GM21526 (cell line): ENCODE data around the gene LRP1.

Source experiments
- ATAC-seq: cut with Tn5 transposase; IDR thresholded peaks from one replicate; pipeline ENCODE4 v1.9.1; 2021; ENCODE audit warnings: moderate library complexity; ENCODE audit not compliant: unreplicated experiment, low FRiP score

The LRP1 gene

GRCh38 chr12:57241402-57242310, 113.4 kb downstream of the LRP1 start:
- ATAC-seq: no peak

- no peak for ATAC-seq
These were observed 114.0 kb downstream of the LRP1 start for GRCh38 chr12:57242329-57242690.

- ATAC-seq: peak; percentile 31
These were observed 114.6 kb downstream of the LRP1 start for GRCh38 chr12:57242691-57243454.

GRCh38 chr12:57243521-57244311, 115.4 kb downstream of the LRP1 start:
- no peak for ATAC-seq

GRCh38 chr12:57244312-57244696, 116.0 kb downstream of the LRP1 start:
- ATAC-seq: no peak

- no peak for ATAC-seq
These were observed 118.8 kb downstream of the LRP1 start for GRCh38 chr12:57247041-57247440.

GRCh38 chr12:57248934-57249742, 120.9 kb downstream of the LRP1 start:
- no peak for ATAC-seq

- no peak for ATAC-seq
These were observed 122.3 kb downstream of the LRP1 start for GRCh38 chr12:57250541-57250940.

GRCh38 chr12:57250956-57251355, 122.7 kb downstream of the LRP1 start, which contains the start of gene STAC3:
Gene STAC3 (minus strand): TSS chr12:57251187. CDS start chr12:57249636, 1,551 bp downstream.
- ATAC-seq: no peak

GRCh38 chr12:57254506-57255280, 126.4 kb downstream of the LRP1 start:
- no peak for ATAC-seq

GRCh38 chr12:57255916-57256315, 127.6 kb downstream of the LRP1 start:
- no peak for ATAC-seq

GRCh38 chr12:57258977-57259970, 131.0 kb downstream of the LRP1 start:
- ATAC-seq: no peak

- no peak for ATAC-seq
These were observed 132.1 kb downstream of the LRP1 start for GRCh38 chr12:57260366-57260765.

GRCh38 chr12:57261428-57261865, 133.2 kb downstream of the LRP1 start:
- no peak for ATAC-seq

- ATAC-seq: no peak
These were observed 134.0 kb downstream of the LRP1 start for GRCh38 chr12:57262126-57262822.
